ENCODE measurements around the gene CYB5A. TPM values are rescaled to one million over a fixed set of nuclear protein-coding genes. Genes with fewer than 3 reads are reported as not detected.

CYB5A gene
- polyA plus RNA-seq, 4 donors, result 91.1 to 1,144 (median 565) TPM

- Histone ChIP-seq H3K4me1 (ENCODE audit: control insufficient read depth in 3 of 3, insufficient read depth in 2 of 3, low read depth in 1 of 3, low read length in 2 of 3) (peaks cover 0 to 5% (median 0%) of the 10 kb centered on the region in 3 donors), H3K27ac (ENCODE audit: low read depth in 1 of 3, low read length in 2 of 3) (no peak overlapping the region), H3K4me3 (ENCODE audit: low read depth in 1 of 3, low read length in 3 of 3) (no peak overlapping the region), H3K36me3 (ENCODE audit: control insufficient read depth in 3 of 3, insufficient read depth in 2 of 3, low read depth in 1 of 3, low read length in 3 of 3) (no peaks in the 10 kb centered on the region), H3K9me3 (ENCODE audit: control insufficient read depth in 2 of 2, insufficient read depth in 1 of 2, low read depth in 1 of 2, low read length in 1 of 2) (no peaks in the 10 kb centered on the region), H3K27me3 (ENCODE audit: control insufficient read depth in 3 of 3, insufficient read depth in 3 of 3, low read length in 3 of 3) (no peaks in the 10 kb centered on the region)
- DNase-seq (no peak), FAIRE-seq (no peak)
- 82 to 86% (median 85%) methylated on average over 2 of the region's 2 CpGs for WGBS, 3 donors
Measured at GRCh38 chr18:74244554-74244953, 47.2 kb downstream of the CYB5A start.

GRCh38 chr18:74243127-74243526 is 48.6 kb downstream of the CYB5A start:
- H3K4me1 ChIP-seq (ENCODE audit: control insufficient read depth in 3 of 3, insufficient read depth in 2 of 3, low read depth in 1 of 3, low read length in 2 of 3), result peaks cover 0 to 5% (median 0%) of the 10 kb centered on the region in 3 donors
- FAIRE-seq, result no peak
- H3K9me3 ChIP-seq (ENCODE audit: control insufficient read depth in 2 of 2, insufficient read depth in 1 of 2, low read depth in 1 of 2, low read length in 1 of 2), result no peaks in the 10 kb centered on the region
- H3K36me3 ChIP-seq (ENCODE audit: control insufficient read depth in 3 of 3, insufficient read depth in 2 of 3, low read depth in 1 of 3, low read length in 3 of 3), result no peaks in the 10 kb centered on the region
- no peaks in the 10 kb centered on the region for H3K27me3 ChIP-seq (ENCODE audit: control insufficient read depth in 3 of 3, insufficient read depth in 3 of 3, low read length in 3 of 3)
- DNase-seq, result peak in 1 of 2 donors; percentile 20
- 18 to 50% (median 40%) methylated on average over 4 of the region's 4 CpGs for WGBS, 3 donors
- no peak overlapping the region for H3K4me3 ChIP-seq (ENCODE audit: low read depth in 1 of 3, low read length in 3 of 3)
- no peak overlapping the region for H3K27ac ChIP-seq (ENCODE audit: low read depth in 1 of 3, low read length in 2 of 3)

GRCh38 chr18:74242438-74243096 is 49.2 kb downstream of the CYB5A start:
- Histone ChIP-seq H3K4me1 (ENCODE audit: control insufficient read depth in 3 of 3, insufficient read depth in 2 of 3, low read depth in 1 of 3, low read length in 2 of 3) (peaks cover 0 to 5% (median 0%) of the 10 kb centered on the region in 3 donors), H3K4me3 (ENCODE audit: low read depth in 1 of 3, low read length in 3 of 3) (no peak overlapping the region), H3K9me3 (ENCODE audit: control insufficient read depth in 2 of 2, insufficient read depth in 1 of 2, low read depth in 1 of 2, low read length in 1 of 2) (no peaks in the 10 kb centered on the region), H3K27ac (ENCODE audit: low read depth in 1 of 3, low read length in 2 of 3) (peak overlapping the region in 2 of 3 donors; percentile 6 to 21), H3K36me3 (ENCODE audit: control insufficient read depth in 3 of 3, insufficient read depth in 2 of 3, low read depth in 1 of 3, low read length in 3 of 3) (no peaks in the 10 kb centered on the region), H3K27me3 (ENCODE audit: control insufficient read depth in 3 of 3, insufficient read depth in 3 of 3, low read length in 3 of 3) (no peaks in the 10 kb centered on the region)
- 7 to 55% (median 38%) methylated on average over 17 of the region's 17 CpGs for WGBS, 3 donors
- FAIRE-seq (no peak), DNase-seq (peak; percentile 59 to 83)

- Histone ChIP-seq H3K27me3 (ENCODE audit: control insufficient read depth in 3 of 3, insufficient read depth in 3 of 3, low read length in 3 of 3) (no peaks in the 10 kb centered on the region), H3K9me3 (ENCODE audit: control insufficient read depth in 2 of 2, insufficient read depth in 1 of 2, low read depth in 1 of 2, low read length in 1 of 2) (no peaks in the 10 kb centered on the region), H3K4me1 (ENCODE audit: control insufficient read depth in 3 of 3, insufficient read depth in 2 of 3, low read depth in 1 of 3, low read length in 2 of 3) (peaks cover 0 to 5% (median 0%) of the 10 kb centered on the region in 3 donors), H3K27ac (ENCODE audit: low read depth in 1 of 3, low read length in 2 of 3) (peak overlapping the region in 2 of 3 donors; percentile 47 to 59), H3K36me3 (ENCODE audit: control insufficient read depth in 3 of 3, insufficient read depth in 2 of 3, low read depth in 1 of 3, low read length in 3 of 3) (no peaks in the 10 kb centered on the region), H3K4me3 (ENCODE audit: low read depth in 1 of 3, low read length in 3 of 3) (no peak overlapping the region)
- 38 to 64% (median 41%) methylated on average over 3 of the region's 3 CpGs for WGBS, 3 donors
- no peak for FAIRE-seq
- peak; percentile 23 to 46 for DNase-seq
Measured at GRCh38 chr18:74241970-74242369, 49.8 kb downstream of the CYB5A start.

GRCh38 chr18:74241426-74241825 is 50.3 kb downstream of the CYB5A start:
- no peak overlapping the region for H3K27ac ChIP-seq (ENCODE audit: low read depth in 1 of 3, low read length in 2 of 3)
- no peaks in the 10 kb centered on the region for H3K27me3 ChIP-seq (ENCODE audit: control insufficient read depth in 3 of 3, insufficient read depth in 3 of 3, low read length in 3 of 3)
- H3K9me3 ChIP-seq (ENCODE audit: control insufficient read depth in 2 of 2, insufficient read depth in 1 of 2, low read depth in 1 of 2, low read length in 1 of 2), result no peaks in the 10 kb centered on the region
- H3K4me3 ChIP-seq (ENCODE audit: low read depth in 1 of 3, low read length in 3 of 3), result no peak overlapping the region
- peaks cover 0 to 5% (median 4%) of the 10 kb centered on the region in 3 donors for H3K4me1 ChIP-seq (ENCODE audit: control insufficient read depth in 3 of 3, insufficient read depth in 2 of 3, low read depth in 1 of 3, low read length in 2 of 3)
- DNase-seq, result peak in 1 of 2 donors; percentile 54
- H3K36me3 ChIP-seq (ENCODE audit: control insufficient read depth in 3 of 3, insufficient read depth in 2 of 3, low read depth in 1 of 3, low read length in 3 of 3), result no peaks in the 10 kb centered on the region
- WGBS, 3 donors, result 43 to 72% (median 54%) methylated on average over 4 of the region's 4 CpGs
- FAIRE-seq, result no peak

- H3K4me3 ChIP-seq (ENCODE audit: low read depth in 1 of 3, low read length in 3 of 3), result no peak overlapping the region
- WGBS, 3 donors, result 89 to 94% (median 90%) methylated on average over 1 of the region's 1 CpG
- FAIRE-seq (no peak), DNase-seq (no peak)
- no peaks in the 10 kb centered on the region for H3K36me3 ChIP-seq (ENCODE audit: control insufficient read depth in 3 of 3, insufficient read depth in 2 of 3, low read depth in 1 of 3, low read length in 3 of 3)
- no peak overlapping the region for H3K27ac ChIP-seq (ENCODE audit: low read depth in 1 of 3, low read length in 2 of 3)
- H3K9me3 ChIP-seq (ENCODE audit: control insufficient read depth in 2 of 2, insufficient read depth in 1 of 2, low read depth in 1 of 2, low read length in 1 of 2), result no peaks in the 10 kb centered on the region
- H3K4me1 ChIP-seq (ENCODE audit: control insufficient read depth in 3 of 3, insufficient read depth in 2 of 3, low read depth in 1 of 3, low read length in 2 of 3), result peaks cover 0 to 18% (median 9%) of the 10 kb centered on the region in 3 donors
- H3K27me3 ChIP-seq (ENCODE audit: control insufficient read depth in 3 of 3, insufficient read depth in 3 of 3, low read length in 3 of 3), result no peaks in the 10 kb centered on the region
Measured at GRCh38 chr18:74239567-74239966, 52.2 kb downstream of the CYB5A start.

GRCh38 chr18:74234326-74235171 is 57.2 kb downstream of the CYB5A start:
- H3K4me3 ChIP-seq (ENCODE audit: low read depth in 1 of 3, low read length in 3 of 3), result no peak overlapping the region
- H3K36me3 ChIP-seq (ENCODE audit: control insufficient read depth in 3 of 3, insufficient read depth in 2 of 3, low read depth in 1 of 3, low read length in 3 of 3), result no peaks in the 10 kb centered on the region
- no peaks in the 10 kb centered on the region for H3K9me3 ChIP-seq (ENCODE audit: control insufficient read depth in 2 of 2, insufficient read depth in 1 of 2, low read depth in 1 of 2, low read length in 1 of 2)
- WGBS, 3 donors, result 31 to 55% (median 40%) methylated on average over 10 of the region's 10 CpGs
- peaks cover 0 to 27% (median 14%) of the 10 kb centered on the region in 3 donors for H3K4me1 ChIP-seq (ENCODE audit: control insufficient read depth in 3 of 3, insufficient read depth in 2 of 3, low read depth in 1 of 3, low read length in 2 of 3)
- H3K27ac ChIP-seq (ENCODE audit: low read depth in 1 of 3, low read length in 2 of 3), result peak overlapping the region; percentile 76 to 89 (median 80)
- H3K27me3 ChIP-seq (ENCODE audit: control insufficient read depth in 3 of 3, insufficient read depth in 3 of 3, low read length in 3 of 3), result no peaks in the 10 kb centered on the region
- FAIRE-seq, result peak; percentile 49
- peak; percentile 95 to 99 for DNase-seq

- Histone ChIP-seq H3K4me1 (ENCODE audit: control insufficient read depth in 3 of 3, insufficient read depth in 2 of 3, low read depth in 1 of 3, low read length in 2 of 3) (peaks cover 0 to 27% (median 14%) of the 10 kb centered on the region in 3 donors), H3K27me3 (ENCODE audit: control insufficient read depth in 3 of 3, insufficient read depth in 3 of 3, low read length in 3 of 3) (no peaks in the 10 kb centered on the region), H3K27ac (ENCODE audit: low read depth in 1 of 3, low read length in 2 of 3) (peak overlapping the region in 2 of 3 donors; percentile 52 to 80), H3K9me3 (ENCODE audit: control insufficient read depth in 2 of 2, insufficient read depth in 1 of 2, low read depth in 1 of 2, low read length in 1 of 2) (no peaks in the 10 kb centered on the region), H3K4me3 (ENCODE audit: low read depth in 1 of 3, low read length in 3 of 3) (no peak overlapping the region), H3K36me3 (ENCODE audit: control insufficient read depth in 3 of 3, insufficient read depth in 2 of 3, low read depth in 1 of 3, low read length in 3 of 3) (no peaks in the 10 kb centered on the region)
- FAIRE-seq, result no peak
- WGBS, 3 donors, result 8 to 46% (median 30%) methylated on average over 3 of the region's 3 CpGs
- peak in 1 of 2 donors; percentile 17 for DNase-seq
Measured at GRCh38 chr18:74233933-74234325, 57.8 kb downstream of the CYB5A start.
